ENCODE data around the gene PINK1.

PINK1 gene

DNA sequence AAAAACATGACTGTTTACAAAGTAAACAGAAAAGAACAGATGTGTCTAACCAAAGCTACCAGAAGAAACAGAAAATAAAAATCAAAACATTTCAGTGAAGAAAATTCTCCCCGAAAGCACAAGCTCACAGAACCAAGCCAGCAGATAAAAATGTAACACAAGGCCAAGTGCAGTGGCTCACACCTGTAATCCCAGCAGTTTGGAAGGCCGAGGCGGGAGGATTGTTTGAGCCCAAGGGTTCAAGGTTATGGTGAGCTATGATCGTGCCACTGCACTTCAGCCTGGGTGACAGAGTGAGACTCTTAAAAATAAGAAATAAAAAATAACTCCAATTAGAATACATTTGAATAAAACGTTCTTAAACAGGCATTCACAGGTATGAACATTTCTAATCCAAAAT lies 47.0 kb downstream of the PINK1 start:
- DNase-seq (ENCODE audit: low read depth in 2 of 2), result no peak

DNA sequence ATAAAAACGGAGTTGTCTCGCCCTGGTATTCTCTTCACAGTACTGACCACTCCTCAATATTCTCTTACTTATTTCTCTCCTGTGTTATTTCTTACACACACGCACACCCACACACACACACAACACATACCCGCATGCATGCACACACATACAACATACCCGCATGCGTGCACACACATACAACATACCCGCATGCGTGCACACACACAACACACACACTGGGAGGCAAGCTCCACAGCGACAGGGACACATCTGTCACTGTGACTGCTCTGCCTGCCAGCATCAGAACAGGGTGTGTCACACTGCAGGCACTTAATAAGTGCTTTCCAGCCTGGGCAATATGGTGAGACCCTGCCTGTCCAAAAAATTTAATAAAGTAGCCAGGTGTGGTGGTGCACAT lies 48.7 kb downstream of the PINK1 start:
- DNase-seq (ENCODE audit: low read depth in 2 of 2), result no peak

DNA sequence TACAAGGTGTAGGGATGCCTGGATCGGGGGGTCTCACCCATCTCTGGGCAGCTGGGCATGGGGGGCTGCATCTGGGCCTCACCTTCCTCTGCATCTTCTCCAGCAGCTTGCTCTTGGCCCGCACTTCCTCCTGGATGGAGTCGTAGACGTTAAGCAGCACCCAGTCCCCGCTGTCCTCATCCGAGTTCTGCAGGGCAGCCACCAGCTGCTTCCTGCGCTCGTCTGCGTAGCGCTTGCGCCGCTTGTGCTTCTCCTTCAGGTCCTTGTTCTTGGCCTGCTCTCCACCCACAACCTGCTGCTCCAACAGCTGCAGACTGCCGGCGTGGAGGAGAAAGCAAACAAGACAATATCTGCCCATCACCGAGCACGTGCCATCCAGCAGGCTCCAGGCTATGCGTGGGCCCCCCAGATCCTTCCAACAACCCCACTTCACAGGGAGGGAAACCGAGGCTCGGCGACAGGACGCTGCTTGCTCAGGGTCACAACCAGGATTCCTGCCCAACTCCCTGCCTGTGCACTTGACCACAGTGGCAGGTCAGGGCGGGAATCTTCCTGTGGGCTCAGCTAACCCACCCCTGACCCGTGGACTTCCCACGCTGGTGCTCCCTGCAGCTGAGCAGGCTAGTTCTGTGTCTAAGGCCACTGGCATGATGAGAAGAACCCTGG lies 49.4 kb downstream of the PINK1 start:
- no peak for DNase-seq (ENCODE audit: low read depth in 2 of 2)

DNA sequence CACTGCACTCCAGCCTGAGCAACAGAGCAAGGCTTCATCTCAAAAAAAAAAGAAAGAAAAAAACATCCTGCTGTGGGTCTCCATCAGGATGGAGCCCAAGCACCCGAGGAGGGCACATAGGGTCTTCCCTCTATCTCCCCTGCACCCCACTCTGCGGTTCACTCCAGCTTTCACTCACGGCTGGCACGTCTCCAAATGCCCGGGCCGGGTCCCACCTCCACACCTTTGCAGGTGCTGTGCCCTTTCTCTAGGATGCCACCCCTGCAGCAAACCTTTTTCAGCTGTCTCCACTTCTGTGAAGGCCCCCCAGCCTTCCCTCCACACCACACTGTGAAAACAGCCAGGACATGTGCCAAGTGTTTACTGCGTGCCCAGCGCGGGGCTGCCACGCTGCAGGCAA lies 50.4 kb downstream of the PINK1 start:
- no peak for DNase-seq (ENCODE audit: low read depth in 2 of 2)

DNA sequence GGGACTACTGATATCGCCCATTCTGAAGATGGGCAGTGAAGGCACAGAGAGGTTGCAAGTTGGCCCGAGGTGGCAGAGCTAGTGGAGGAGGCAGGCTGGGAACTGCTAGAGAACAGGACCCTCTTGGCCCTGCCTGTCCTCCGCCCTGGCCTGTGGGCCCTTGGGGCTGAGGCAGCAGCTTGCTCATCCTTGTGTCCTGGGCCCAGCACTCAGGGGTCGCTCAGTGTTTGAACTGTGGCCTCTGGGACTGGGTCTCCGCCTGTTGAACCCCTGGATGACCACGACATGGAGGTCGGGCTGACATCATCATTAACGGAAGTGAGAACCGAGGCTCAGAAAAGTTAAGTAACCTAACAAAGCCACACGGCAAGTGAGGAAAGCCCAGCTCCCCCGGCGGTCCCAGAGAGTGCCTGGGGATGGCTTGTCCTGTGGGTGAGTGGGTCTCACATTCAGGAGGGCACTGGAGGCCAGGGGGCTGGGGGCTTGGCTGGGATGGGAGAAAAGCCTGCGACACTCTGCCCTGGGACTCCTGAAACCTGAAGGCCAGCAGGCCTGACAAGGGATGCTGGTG lies 50.9 kb downstream of the PINK1 start:
- DNase-seq (ENCODE audit: low read depth in 2 of 2), result no peak

DNA sequence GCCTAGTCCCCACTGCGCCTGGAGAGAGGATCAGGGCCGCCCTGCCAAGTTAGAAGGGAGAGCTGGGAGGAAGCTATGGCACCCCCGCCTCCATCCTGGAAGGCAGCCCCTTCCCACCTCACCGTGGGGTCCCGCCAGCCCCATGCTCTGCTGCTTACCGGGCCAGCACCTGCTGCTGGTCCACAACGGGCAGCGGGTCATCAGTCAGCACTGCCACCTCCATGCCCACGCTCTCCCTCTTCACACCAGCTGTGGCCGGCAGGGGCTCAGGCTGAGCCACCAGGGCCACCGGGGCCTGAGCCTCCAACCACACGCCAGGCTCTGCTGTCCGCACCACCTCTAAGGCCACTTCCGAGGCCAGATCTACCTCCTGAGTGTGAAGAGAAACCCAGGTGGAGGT lies 51.4 kb downstream of the PINK1 start:
- no peak for DNase-seq (ENCODE audit: low read depth in 2 of 2)

DNA sequence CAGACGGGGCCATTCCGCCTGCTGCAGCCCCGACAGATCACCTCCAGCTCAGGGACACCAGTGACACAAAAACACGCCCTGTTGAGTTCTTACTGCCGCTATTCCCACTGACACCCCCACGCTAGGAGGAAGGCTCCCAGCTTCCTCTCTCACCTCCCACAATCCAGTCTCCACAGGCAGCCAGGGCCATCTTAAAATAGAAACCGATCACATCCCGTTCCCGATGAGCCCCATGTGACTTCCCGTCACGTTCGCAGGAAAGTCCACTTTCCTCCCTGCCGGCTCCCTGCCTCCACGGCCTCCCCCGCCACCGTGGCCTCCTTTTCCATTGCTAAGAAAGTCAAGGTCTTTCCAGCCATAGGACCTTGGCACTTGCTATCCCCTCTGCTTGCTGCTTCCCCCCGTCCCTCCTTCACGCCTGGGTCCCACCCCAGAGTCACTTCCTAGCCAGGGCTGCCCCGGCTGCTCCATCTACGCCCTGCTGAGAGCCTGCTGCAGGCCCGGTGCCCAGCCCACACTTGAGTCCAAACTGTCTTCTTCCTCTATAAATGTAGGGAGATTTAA lies 51.9 kb downstream of the PINK1 start:
- DNase-seq (ENCODE audit: low read depth in 2 of 2), result no peak

DNA sequence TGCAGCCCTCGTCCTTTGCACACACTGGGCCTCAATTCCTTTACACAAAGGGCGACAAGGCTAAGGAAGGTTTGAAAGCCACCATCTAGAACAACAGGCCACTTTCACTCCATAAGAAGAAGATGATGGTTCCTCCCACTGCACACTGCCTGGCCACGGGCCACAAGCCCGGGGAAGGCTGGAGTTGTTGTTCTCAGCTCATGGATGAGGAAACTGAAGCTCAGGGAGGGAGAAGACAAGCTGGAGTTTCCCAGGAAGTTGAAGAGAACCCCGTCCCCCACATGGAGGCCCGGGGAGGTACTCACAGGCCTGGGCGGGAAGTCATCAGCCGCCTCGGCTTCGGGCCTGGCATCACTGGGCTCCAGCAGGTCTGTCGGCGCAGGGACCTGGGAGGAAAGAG lies 52.5 kb downstream of the PINK1 start:
- no peak for DNase-seq (ENCODE audit: low read depth in 2 of 2)

DNA sequence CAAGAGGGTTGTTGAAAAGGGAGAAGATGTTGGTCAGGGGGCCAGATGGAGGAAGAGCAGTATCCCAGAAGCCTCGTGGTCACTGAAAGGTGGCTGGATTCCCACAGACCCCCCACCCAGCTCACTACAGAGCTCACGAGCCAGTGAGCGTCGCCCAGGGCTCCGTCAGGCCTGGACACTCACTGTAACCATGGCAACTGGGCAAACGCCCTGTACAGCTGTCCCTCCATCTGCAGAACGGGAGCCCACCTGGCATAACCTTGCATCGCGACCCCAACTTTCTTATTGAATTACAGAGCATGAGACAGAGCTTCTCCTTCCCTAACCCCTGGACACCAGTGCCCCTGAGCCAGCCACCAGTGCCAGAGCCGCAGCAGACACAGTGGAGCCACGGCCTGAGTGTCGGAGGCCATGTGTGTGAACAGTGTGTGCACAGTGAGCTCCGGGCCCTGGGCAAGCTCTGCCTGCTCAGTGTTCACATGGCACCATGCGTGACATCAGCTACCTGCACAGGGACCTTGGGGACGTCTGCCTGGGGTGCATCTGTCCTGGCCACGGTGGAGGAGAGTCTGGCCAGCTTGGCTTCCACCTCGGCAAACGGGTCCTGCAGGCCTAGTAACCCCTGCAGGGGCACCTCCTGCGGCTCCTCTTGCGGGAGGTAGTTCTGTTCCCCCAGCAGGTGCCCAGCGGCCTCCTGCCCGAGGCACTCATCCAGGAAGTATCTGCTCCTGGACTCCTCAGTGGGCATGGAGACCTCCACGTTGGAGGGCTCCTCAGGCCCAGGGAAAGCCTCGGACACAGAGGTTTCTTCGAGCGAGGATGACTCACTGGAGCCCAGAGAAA lies 53.8 kb downstream of the PINK1 start:
- DNase-seq (ENCODE audit: low read depth in 2 of 2), result no peak

DNA sequence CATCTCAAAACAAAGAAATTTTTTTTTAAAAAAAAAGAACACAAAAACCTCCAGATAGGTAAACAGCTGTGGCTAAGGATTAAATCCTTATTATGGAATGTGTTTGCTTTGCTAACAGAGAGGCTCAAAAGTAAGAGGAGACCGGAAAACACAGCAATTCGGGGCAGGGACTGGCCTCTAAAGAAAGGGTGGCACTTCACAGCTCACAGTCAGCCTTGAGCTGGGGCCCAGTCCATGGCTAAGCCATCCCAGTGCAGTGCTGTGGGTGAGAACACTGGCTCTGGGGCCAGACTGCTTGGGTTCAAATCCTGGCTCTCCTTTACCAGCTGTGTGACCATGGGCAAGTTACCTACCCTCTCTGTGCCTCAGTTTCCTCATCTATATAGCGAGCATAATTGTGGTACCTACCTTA lies 56.4 kb downstream of the PINK1 start:
- DNase-seq (ENCODE audit: low read depth in 2 of 2), result no peak

DNA sequence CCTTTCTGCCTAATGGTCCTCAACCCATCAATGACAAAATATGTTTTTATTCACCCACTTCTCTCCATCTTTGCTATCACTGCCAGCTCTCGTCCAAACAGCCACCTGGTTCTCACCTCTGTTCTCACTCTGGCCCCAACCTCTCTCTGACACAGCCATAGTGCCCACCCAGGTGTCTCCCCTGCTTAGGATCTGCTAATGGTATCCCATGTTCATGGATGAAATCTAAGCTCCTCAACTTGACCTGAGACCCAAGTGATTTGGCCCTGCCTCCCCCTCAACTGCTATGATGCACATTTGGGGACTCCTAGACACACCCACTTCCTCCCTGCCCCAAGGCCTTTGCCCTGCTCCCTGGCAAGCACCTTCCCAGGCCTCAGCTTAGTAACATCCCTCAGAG lies 58.6 kb downstream of the PINK1 start:
- no peak for DNase-seq (ENCODE audit: low read depth in 2 of 2)

DNA sequence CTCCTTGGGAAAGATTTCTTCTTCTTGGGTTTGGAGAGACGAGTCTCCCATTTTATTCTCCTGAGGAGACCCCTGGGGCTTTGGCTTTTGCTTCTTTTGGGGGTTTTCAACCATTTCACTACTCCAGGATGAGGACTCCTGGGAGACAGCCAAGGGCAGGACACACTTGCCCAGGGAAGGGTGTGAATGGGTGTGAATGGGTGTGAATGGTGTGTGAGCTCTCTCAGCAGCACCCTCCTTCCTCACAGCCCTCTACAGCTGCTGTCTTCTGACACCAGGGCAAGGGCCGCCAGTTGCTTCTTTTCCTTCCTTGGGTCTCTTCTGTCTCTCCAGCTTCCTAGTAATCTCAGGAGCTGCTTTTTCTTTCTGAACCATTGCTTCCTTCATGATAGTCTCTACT lies 60.4 kb downstream of the PINK1 start:
- DNase-seq (ENCODE audit: low read depth in 2 of 2), result no peak

DNA sequence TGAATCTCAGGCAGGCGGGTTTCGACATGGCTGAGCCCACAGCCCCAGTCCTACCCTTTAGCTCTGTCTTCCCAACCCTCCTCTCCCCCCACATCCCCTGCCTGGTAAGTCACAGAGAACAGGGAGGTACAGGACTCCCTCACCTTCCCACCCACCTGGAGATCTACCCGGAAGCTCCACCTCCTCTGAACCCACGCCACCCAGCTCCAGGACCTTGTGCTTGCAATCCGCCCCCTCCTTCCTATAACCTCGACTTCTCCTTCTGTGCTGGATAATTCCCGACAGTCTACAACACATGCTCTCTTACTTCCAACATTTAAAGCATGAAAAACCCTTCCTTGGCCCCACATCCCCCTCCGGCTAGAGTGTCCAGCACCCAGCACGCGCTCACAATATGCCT lies 62.3 kb downstream of the PINK1 start:
- no peak for DNase-seq (ENCODE audit: low read depth in 2 of 2)

DNA sequence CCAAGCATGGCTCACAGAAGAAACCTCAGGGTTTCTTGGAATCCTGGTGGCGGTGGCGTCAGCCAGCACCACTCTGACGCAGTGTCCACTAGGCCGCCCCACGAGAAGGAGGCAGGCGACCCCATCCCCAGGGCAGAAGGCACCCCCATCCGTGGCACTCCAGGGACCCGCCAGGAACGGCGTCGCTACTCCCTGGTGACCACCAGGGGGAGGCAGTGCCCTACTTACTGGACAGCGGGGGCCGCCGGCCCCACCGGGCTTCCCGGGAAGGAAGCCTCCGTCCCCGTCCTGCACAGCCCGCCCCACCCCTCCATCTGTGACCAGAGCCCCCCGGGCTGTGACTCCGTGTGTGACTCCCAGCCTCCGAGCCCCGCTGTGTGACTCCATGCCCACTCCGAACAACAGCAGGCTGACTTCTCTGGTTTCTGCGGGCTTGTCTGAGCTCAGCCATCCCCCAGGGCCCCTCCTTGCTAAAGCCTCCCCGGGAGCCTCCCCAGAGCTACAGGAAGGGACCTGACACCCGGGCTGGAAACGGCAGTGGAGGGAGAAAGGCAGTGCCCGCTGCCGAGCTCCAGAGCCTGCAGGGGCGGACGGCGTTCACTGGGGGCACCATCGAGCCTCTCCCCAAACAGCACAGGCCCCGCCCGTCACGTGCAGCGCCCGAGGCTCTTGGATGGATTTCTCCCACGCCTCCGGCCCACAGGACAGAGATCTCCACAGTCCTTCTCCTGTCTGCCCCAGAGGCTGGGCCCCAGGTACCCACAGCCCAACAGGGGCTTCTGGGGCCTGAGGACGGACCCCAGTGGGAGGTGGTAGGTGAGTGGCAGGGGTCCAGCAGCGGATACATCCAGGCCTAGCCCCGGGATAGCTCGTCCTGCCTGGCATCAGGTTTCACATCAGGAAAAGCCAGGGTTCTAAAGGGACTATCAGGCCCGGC lies 63.4 kb downstream of the PINK1 start:
- DNase-seq (ENCODE audit: low read depth in 2 of 2), result peak; percentile 88

DNA sequence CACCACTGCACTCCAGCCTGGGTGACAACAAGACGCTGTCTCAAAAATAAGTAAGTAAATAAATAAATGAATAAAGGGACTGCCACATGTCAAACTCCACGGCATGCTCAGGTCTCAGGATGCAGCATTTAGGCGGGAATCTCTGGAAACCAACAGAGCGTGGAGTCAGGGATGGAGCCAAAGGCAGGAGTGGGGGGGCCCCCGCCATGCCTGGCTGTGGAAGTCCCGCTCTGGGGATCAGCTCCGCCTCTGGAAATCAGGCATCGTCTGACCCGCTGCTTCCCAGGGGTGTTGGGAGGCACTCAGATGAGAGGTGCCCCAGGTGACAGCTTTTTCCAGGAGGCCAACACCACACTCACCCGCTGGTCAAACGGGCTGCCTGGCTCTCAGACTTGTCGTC lies 64.3 kb downstream of the PINK1 start:
- no peak for DNase-seq (ENCODE audit: low read depth in 2 of 2)

DNA sequence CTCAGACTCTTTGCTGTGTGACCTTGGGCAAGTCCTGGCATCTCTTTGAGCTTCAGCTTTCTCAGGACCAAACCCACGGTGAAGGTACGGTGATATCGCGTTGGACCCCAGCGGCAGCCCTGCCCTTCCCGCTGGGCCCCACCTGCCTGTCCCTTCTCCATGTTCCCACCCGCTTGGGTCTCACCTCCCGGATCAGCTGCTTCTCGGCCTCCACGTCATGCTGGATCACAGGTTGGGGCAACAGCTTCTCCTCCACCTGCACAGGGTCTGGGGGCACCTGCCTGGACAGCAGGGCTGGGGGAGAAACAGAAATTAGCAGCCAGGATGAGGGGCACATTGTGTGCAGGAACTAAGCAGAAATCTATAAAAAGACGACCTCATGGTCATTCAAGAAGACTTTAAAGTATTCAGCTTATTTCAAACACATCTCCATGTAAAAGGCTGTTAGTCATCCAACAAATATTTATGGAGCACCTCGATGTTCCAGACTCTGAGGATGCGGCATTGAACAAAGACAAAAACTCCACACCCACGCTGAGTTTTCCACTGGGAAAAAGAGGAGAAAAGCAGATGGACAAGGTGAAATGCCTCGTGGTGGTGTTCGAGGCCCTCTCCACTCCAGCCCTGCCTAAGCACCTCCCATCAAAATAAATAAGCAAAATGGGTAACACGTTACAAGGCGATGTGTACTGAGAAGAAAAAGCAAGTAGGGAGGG lies 65.1 kb downstream of the PINK1 start:
- peak; percentile 53 to 56 for DNase-seq (ENCODE audit: low read depth in 2 of 2)

DNA sequence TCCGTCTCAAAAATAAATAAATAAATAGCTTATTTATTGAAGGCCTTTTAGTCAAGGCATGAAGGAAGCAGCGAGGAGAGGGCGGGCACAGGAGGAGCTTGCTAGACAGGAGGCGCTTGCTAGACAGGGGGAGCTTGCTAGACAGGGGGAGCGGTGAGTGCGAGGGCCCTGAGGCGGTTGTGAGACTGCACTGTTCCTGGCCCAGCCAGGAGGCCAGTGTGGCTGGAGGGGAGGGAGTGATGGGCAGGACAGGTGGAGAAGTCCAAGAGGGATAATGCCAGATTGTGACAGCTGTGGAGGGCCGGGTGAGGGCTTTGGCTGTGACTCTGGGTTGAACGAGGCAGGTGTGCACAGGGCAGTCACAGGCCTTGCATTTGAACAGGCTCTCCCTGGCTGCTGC lies 66.3 kb downstream of the PINK1 start:
- DNase-seq (ENCODE audit: low read depth in 2 of 2), result no peak

DNA sequence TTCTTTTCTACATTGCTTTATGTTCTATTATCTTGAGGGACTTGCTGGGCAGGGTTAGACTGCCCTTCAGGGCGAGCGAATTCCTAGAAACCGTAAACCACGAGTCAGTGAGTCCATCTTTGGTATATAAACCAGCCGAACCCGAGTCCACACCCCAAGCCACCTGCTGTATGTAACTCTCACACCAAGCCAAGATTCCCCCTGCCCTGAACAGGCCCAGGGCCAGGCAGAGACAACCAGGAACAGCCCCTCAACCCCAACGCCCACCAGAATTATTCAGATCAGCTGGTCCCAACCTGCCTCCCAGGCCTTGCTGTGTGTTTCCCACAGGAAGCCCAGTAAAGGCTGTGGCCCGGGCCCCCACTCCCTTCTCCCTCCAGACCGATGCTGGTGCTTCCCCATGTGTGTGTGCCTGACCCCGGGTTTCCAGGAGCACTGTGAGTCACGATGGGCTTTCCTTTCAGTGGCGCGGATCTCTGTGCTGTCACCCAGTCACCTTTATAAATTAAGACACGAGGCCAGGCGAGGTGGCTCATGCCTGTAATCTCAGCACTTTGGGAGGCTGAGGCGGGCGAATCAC lies 67.5 kb downstream of the PINK1 start:
- DNase-seq (ENCODE audit: low read depth in 2 of 2), result no peak
